GM21360 (cell line): ENCODE data around the gene TCAP.
"Not testable (repeated sequence)": the region's sequence is repeated elsewhere in the genome, so short reads cannot be mapped to it uniquely, and the experiment has no call there.

Experiments used
- ATAC-seq: cut with Tn5 transposase; IDR thresholded peaks from one replicate; pipeline ENCODE4 v1.9.1; 2021; ENCODE audit warnings: mild to moderate bottlenecking, moderate library complexity; ENCODE audit not compliant: unreplicated experiment

The TCAP gene

DNA sequence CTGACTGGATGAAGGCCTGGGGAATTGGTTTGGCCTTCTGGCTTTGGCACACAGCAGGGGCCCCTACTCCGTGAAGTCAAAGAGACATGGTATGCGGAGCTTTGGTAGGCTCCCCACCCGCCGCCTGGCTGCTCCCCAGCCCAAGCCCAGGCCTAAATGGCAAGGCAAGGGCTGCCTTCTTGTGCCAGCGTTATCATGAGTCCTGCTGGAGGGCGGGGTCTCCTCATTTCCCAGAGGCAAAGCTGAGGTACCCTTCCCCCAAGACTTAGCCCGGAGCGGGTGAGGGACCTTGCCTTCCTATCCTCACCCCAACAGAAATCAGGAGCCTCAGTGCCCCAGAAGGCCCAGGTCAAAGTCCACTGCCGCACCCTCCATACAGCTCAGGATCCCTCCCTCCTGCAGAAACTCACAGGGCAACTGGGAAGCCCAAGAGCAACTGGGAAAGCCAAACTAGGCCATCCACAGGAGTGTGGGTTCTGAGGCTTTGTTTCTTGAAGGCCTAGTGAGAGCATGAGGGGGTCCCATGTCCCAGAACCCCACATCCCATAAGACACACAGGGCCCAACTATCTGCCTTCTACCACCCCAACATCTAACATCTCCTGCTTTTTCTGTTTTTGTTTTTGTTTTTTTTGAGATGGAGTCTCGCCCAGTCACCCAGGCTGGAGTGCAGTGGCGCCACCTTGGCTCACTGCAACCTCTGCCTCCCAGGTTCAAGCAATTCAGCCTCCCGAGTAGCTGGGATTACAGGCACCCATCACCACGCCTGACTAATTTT lies 13.4 kb downstream of the TCAP start:
- ATAC-seq: no peak

DNA sequence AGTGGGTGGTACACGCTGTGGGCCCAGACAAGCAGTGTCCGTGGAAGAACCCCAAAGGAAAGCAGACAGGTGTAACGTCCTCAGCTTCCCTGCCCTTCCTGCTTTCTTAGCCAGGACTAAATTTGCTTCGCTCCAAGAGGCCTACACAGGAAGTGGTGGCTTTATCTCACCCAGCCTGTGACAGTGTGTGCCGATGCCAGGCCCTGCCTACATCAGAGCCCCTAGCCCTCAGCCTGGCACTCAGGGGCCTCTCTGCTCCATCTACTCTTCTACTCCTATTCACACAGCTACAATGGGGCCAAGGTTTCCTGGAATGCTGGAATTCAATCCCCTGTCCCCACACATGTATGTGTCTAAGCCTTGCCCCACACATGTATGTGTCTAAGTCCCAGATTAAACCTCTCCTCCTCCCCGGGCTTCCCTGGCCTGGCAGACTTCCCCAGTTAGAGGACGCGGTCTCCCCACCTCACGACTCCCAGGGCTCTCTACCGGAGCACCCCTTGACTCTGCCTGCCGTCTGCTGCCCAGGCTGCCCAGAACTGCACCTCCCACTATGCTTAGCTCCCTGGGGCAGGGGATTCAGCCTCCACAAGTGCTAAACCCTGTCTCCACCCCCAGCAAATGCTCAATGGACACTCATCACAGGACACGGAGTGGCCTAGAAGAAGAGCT lies 14.5 kb downstream of the TCAP start:
- no peak for ATAC-seq

DNA sequence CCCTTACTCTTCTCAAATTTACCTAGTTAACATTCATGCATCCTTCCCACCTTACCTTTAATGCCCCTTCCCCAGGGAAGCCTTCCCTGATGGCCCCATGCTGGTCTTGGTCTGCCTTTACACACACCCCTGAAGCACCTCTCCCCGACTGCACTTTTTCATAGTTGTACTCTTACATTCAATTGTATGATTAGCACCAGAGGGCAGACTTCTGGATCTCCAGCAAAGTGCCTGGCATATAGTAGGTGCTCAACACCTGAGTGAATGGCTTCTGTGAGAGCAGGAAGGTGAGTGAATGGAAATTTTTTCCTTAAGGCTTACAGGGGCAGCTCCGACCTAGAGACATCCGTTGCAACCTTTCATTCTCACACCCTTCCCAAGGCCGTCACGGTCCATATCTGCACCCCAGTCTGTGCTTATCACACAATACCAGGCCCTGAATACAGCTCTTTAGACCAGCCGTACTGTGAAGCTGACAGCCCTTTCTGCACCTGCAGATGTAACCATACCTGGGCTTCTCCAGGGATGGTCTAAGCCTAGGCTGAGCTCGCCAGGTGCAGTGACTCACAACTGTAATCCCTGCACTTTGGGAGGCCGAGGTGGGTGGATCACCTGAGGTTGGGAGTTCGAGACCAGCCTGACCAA lies 18.3 kb downstream of the TCAP start:
- no peak for ATAC-seq

DNA sequence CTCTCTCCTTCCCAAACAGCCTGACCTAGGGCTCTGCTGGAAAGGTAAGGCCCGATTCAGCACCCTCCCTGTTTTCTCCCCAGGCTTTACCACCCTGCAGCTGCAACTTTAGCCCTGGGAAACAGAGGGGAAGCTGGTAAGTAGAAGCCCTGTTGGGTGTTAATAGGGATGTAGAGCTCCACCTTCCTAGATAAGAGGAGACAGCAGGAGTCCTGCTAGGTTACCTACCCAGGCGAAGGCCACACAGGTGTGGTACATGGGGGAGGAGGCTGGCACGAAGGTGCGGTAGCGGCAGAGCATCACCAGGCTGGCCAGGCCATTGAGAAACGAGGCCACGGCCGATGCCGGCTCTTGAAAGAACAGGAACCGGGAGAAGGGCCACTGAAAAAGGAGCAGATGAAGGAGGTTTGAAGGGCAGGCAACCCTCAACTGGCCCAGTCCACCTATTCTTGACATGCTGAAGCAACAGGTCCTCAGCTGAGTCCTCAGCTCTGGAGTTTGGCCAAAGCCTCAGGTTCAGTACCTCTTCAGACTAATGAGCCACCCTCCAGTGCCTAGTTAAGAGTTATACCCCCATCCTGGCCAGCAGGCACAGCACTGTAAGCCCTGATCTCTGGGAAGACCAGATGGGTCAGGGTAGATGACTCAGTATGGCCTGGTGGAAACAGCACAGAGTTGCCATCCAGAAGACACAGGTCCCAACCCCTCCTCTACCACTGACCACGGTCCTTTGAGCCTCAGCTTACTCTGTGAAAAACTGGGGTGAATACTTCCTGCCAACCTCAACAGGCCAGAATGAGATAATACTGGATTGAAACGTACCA lies 19.4 kb downstream of the TCAP start:
- ATAC-seq: no peak

DNA sequence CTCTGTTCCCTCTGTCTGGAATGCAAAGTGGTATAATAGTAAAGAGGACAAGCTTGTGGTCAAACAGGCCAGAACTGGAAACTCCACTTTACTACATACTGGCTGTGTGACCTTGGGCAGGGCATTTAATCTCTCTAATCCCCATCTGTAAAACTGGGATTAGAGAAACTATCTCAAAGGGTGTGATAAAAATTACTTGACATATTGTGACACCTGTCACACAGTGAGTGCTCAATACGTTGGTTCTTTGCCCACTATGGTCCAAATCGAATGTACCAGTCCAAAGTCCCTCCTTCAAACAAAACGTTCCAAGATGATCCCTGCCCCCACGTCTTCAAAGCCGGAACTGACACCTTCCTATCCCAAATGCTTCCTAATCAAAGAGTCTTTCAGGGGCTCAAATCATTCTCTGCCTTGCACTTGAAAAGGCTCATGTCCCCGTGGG lies 22.0 kb downstream of the TCAP start:
- no peak for ATAC-seq

DNA sequence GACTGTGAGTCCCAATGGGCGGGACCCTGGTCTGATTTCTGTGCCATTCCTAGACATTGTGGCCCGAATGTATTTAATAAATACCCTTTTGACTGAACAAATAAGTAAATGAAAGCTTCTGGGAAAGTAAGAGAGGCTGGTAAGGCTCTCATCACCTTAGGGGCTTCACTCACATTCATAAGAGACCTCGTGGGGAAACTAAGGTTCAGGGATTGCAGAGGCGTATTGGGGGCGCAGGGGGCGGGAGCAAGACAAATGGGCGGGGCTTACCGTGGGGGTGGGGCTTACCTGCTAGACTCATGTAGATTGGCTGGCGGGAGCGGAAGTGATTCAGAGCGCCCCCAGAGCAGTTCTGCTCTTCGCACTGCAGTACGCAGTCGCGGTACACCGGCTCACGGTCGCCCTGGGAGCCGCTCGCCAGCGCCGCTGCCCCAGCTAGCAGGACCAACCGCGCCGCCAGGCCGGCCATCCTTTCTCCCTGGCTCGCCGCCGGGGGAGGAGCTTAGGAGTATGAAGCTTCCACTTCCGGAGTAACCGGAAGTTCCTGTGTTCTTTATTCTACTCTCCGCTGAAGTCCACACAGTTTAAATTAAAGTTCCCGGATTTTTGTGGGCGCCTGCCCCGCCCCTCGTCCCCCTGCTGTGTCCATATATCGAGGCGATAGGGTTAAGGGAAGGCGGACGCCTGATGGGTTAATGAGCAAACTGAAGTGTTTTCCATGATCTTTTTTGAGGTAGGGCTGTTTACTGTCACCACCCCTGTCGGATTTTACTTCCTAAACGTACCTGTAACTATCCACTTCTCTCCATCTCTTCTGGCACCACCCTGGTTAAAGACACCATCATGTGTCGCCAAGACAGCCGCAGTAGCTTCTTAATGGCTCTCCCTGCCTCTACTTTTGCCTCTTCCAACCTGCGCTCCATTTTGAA lies 22.7 kb downstream of the TCAP start, which contains the start of gene PGAP3:
TSS of gene PGAP3 (minus strand) at position 512 of the 929 bp plus-strand sequence. CDS start at position 469, 43 bp downstream.
- peak; percentile 79 for ATAC-seq

DNA sequence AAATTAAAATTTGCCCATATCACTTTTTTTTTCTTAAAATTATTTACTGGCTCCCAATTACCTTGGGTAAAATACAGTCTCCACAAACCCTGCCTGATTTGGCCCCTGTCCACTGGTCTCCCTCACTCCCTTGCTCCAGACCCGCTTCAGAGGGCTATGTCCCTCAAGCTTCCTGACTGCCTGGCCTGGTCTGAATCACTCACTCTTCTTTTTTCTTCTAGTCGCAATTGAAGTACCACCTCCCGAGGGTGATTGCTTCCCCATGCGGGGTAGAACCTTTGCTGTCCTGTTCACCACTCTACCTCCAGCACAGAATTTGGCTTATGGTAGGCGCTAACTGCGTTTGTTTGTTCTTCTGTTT lies 23.3 kb downstream of the TCAP start:
- ATAC-seq: no peak

DNA sequence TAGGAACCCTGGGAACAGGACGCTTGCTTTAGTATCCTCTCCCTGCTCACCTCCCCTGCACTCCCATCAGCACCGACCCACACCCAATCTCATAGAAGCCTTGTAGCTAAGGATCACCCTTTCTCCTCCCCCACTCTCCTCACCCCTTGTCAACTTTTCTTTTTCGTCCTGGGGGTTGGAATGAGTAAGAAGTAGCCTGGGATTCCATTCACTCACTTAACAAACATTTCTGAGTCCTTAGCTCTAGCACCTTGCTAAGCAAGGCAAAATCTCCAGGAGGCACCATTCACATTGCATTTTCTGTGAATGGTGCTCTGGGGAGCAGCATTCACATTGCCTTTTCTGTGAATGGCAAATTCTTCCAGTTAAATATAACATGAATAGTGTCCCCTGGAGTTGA lies 23.8 kb downstream of the TCAP start:
- no peak for ATAC-seq

DNA sequence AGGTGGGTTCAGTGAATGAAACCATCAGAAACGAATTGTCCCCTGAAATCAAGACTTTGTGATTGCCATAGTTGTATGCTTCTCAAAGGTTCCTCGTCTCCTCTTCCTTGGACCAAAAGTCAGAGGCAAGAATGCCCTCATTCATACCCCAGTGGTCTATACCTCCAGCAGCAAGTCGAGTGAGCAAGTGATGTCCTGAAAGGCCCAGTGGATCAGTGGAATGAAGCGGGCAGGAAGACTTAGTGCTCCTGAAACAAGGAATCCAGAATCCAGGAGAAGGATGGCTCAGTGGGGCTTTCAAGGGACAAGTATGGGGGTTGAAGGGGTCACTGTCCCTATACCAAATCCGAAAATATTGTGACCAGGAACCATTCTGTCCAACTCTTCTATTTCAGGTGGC lies 29.4 kb downstream of the TCAP start:
- ATAC-seq: no peak

DNA sequence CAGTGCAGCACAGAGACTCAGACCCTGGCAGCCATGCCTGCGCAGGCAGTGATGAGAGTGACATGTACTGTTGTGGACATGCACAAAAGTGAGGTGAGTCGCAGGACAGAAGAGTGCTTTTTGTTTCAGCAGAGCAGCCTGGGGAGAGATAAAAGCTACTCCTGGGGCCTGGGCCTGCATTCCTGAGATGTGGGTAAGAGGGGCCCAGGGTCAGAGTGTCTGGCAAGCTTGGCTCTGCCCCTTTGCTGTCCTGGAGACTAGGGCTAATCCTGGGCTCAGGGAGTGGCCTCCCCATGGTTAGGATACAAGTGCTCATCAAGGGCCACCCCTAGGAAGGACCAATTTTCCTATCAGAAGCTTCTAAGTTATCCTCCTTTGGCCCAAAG lies 29.9 kb downstream of the TCAP start:
- ATAC-seq: no peak

DNA sequence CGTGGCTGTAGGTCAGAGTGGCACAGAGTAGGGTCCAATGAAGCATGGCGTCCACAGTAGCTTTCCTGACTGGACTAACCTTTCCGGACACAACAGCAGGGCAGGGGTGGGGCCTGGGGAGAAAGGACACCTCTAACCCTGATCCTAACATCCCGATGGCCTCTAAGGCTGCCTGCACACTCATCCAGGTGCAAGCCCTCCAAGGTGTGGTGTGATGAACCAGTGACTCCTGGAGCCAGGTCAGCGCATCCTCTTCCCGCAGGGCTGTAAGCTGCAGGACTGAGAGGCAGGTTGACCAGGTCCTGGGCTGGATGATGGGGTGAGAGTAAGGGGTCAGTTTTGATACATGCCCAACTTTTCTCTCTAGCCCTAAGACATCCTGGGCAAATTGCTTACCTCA lies 31.6 kb downstream of the TCAP start:
- no peak for ATAC-seq

DNA sequence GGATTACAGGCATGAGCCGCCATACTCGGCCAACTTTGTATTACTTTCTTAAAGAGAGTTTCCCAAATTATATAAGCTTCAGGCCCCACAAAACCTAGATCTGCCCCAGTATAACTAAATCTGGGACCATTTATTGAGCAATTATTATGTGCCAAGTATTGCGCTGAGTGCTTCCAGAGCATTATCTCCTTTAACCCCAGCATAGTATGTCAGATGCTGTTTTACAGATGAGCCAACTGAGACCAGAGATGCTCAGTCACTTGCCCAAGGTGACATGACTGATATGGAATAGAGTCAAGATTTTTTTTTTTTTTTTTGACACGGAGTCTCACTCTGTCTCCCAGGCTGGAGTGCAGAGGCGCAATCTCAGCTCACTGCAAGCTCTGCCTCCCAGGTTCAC lies 32.8 kb downstream of the TCAP start:
- ATAC-seq: no peak

DNA sequence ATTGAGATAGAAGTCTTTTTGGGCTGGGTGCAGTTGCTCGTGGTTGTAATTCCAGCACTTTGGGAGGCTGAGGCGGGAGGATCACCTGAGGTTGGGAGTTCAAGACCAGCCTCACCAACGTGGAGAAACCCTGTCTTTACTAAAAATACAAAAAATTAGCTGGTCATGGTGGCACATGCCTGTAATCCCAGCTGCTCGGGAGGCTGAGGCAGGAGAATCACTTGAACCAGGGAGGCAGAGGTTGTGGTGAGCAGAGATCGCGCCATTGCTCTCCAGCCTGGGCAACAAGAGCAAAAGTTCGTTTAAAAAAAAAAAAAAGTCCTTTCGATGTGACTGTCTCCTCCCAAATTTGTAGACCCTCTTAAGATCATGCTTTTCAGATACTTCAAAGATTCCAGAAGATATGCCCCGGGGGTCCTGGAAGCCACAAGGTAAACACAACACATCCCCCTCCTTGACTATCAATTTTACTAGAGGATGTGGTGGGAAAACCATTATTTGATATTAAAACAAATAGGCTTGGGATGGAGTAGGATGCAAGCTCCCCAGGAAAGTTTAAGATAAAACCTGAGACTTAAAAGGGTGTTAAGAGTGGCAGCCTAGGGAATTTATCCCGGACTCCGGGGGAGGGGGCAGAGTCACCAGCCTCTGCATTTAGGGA lies 34.1 kb downstream of the TCAP start:
- not testable (repeated sequence) for ATAC-seq

DNA sequence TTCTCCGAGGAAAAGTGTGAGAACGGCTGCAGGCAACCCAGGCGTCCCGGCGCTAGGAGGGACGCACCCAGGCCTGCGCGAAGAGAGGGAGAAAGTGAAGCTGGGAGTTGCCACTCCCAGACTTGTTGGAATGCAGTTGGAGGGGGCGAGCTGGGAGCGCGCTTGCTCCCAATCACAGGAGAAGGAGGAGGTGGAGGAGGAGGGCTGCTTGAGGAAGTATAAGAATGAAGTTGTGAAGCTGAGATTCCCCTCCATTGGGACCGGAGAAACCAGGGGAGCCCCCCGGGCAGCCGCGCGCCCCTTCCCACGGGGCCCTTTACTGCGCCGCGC lies 34.6 kb downstream of the TCAP start, which contains the start of gene ERBB2:
TSS of gene ERBB2 (plus strand) at position 247 of the 330 bp plus-strand sequence. CDS start 175 bp downstream, outside the sequence.
- ATAC-seq: no peak

DNA sequence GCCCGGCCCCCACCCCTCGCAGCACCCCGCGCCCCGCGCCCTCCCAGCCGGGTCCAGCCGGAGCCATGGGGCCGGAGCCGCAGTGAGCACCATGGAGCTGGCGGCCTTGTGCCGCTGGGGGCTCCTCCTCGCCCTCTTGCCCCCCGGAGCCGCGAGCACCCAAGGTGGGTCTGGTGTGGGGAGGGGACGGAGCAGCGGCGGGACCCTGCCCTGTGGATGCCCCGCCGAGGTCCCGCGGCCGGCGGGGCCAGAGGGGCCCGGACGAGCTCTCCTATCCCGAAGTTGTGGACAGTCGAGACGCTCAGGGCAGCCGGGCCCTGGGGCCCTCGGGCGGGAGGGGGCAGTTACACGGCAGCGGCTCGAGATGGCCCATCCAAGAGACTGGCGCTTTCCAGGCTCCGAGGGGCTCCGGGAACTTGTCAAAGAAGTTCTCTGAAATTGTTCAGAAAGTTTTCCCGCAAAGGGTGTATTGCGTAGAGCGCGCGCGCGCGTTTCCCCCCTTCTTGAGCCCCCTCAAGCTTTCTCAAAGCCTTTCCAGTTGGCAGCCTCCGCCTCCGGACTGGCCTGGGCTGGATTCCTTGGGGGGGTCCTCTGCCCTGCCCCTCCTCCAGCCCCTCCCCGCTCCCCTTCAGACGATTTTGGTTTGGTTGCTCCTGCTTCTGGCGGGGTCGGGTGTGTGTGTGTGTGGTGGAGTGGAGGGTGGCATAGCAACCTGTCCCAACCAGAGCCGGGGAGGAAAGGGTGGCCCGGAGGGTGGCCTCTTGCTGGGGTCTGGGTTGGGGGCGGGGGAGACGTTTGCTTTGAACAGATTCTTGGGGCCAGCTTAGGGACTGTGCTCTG lies 35.2 kb downstream of the TCAP start:
- ATAC-seq: no peak

DNA sequence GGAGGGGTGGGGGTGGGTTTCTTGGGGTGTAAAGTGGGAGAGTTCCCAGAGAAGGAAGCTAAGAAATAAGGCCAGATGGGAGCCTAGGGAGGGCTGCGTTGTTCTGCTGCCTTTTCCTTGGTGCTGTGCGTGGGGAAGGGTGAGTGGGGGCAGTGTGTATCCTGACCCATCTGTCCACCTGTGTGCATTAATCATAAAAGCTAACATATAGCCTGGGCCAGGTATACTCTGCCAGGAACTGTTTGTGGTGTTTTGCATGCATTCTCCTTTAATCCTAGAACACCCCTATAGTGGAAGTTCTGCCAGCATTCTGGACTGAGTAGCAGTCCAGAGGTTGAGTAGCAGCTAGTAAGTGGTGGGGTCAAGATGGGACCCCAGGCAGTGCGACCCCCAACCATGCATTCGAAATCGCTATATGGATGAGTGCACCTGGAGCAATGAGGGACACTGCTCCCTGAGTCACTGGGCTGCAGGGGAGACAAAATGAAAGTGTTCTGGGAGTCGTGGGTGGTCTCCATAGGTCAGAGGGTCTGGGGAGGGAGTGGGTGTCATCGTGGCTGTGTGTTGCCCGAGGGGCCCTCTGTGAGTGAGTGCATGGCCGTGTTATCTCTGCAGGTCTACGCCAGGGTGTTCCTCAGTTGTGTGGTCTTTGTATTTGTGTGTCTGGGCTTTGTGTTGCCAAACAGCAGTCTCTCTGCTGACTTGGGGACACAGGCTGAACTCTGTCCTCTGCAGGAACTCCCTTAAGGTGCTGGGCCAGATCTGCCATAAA lies 36.0 kb downstream of the TCAP start:
- no peak for ATAC-seq

DNA sequence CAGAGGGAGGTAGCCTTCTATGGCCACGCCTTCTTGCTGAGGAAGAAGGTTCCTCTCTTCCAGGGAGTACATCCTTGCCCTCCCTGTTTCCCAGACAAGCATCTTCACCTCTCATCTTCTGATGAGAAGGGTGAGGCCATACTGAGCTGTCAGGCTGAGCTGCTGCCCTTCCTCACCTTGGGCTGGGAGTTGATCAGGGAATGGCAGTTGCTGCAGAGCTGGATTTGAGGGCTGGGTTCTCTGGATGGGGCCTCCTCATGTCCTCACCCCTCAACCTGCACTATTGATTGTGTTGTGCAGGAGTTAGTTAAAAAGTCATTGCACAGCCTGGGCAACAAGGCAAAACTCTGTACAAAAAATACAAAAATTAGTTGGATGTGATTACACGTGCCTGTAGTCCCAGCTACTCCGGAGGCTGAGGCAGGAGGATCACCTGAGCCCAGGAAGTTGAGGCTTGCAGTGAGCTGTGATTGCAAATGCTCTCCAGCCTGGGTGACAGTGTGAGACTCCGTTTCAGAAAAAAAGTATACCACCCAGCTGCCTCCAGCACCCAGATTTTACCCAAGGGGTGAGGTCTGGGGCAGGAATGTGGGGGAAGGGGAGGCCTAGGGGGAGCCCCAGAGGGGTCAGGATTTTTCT lies 36.8 kb downstream of the TCAP start:
- ATAC-seq: no peak
